DMS53 treated with DMSO at 0.1 percent for 48 hours (cell line): ENCODE data around the gene TBC1D32.
A peak's percentile ranks its signal among the peaks of the same experiment; 100 is the strongest.
"Not testable (repeated sequence)": the region's sequence is repeated elsewhere in the genome, so short reads cannot be mapped to it uniquely, and the experiment has no call there.

Experiments used
- DNase-seq: peaks from one replicate; lab custom pipeline; 2025; ENCODE audit not compliant: unreplicated experiment; lab: John Stamatoyannopoulos, UW

TBC1D32 gene, protein sequence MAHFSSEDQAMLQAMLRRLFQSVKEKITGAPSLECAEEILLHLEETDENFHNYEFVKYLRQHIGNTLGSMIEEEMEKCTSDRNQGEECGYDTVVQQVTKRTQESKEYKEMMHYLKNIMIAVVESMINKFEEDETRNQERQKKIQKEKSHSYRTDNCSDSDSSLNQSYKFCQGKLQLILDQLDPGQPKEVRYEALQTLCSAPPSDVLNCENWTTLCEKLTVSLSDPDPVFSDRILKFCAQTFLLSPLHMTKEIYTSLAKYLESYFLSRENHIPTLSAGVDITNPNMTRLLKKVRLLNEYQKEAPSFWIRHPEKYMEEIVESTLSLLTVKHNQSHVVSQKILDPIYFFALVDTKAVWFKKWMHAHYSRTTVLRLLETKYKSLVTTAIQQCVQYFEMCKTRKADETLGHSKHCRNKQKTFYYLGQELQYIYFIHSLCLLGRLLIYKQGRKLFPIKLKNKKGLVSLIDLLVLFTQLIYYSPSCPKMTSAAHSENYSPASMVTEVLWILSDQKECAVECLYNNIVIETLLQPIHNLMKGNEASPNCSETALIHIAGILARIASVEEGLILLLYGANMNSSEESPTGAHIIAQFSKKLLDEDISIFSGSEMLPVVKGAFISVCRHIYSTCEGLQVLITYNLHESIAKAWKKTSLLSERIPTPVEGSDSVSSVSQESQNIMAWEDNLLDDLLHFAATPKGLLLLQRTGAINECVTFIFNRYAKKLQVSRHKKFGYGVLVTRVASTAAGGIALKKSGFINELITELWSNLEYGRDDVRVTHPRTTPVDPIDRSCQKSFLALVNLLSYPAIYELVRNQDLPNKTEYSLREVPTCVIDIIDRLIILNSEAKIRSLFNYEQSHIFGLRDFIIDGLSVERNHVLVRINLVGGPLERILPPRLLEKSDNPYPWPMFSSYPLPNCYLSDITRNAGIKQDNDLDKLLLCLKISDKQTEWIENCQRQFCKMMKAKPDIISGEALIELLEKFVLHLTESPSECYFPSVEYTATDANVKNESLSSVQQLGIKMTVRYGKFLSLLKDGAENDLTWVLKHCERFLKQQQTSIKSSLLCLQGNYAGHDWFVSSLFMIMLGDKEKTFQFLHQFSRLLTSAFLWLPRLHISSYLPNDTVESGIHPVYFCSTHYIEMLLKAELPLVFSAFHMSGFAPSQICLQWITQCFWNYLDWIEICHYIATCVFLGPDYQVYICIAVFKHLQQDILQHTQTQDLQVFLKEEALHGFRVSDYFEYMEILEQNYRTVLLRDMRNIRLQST

DNA sequence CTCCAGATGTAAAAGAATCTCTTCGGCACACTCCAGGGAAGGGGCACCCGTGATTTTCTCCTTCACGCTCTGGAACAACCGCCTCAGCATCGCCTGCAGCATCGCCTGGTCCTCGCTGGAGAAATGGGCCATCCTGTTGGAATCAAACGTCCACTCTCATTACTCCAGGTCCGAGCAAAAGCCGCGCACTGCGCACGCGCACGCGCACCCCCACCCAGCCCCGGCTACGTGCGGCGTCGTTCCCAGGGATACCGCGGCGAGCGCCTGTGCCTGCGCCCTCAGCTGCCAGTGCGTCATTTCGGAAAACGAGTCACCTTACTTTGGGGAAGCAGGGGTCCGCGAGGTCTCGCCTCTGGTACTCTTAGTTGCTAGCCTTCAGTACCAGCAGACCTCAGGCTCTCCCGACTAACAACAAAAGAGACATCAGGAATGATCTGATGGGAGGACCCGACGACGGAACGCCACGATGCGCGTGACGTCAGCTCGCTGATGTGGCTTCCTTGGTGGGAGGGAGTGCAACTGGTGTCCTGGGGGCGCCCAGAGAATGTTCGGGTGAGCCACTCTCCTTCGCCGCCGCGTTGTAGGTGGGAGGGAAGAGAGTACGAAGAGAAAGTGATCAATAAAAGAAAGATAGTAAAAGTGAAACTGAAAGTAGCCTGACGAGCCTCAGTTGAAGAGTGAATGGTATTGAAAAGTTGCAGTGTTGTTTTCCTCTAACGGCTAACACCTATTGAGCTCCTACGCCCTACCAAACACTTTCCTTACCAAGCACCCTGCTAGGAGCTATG lies at the start of gene TBC1D32:
Gene TBC1D32 (minus strand): TSS at position 182 of the 788 bp plus-strand sequence. CDS start 50 bp downstream, at position 132.
- peak; percentile 72 for DNase-seq

DNA sequence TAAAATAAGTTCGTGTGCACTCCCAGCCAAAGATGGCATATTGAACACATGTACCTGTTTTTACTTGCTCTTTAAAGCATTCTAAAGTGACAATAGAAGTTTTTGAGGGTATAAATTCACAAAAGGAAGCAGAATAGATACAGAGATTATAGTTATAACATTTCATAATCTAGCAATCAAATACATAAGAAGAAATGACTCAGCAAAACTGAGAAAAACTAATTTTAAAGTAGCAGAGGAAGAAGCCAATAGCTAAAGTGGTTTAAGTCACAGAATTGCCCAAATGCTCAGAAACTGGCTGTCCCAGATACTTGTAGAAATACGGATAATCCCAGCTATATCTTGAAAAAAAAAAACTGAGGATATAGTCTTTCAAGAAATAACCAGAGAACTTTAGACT lies 49.2 kb upstream of the TBC1D32 start:
- no peak for DNase-seq

DNA sequence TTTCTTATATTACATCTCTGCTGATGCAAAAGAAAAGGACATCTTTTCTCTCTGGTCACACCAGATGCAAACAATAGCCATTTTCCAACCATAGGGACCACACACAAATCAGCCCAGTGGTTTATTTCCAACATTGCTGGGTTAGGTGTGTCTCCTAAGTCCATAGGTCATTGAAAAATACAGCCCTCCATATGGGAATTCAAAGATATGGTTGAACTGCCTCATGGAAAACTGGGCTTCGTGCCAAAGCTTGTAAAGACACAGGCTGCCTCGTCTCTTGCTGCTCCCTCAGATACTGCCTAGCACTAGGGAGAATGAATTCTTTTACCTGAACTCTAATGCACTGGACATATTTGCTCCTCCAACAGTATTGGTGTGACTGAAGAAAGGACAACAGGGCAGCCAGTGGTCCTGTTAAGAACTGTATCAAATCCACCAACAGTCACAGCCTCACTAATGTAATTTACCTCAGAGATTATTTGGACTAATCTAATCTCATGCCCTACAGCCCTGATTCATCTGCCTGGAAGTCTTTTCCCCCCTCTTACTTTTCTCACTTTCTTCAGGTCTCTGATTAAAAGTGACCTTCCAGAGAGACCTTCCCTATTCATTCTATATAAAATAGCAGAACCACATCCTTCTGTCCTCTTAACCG lies 48.3 kb upstream of the TBC1D32 start:
- DNase-seq, result no peak

DNA sequence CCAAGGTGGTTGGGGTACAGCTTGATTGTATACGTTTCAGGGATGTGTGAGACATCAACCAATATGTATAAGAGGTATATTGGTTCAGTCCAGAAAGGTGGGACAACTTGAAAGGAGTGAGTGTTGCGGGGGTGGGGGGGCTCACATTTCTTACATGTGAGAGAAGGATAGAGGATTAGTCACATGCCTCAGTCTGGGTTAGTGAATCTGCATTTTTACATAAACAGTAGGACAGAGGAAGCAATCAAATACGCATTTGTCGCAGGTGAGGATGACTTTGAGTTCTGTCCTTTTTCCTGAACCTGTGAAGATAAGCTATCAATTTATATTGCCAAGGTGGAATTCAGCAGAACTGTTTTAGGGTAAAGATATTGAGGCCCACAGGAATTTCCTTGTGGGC lies 42.1 kb upstream of the TBC1D32 start:
- DNase-seq, result no peak

DNA sequence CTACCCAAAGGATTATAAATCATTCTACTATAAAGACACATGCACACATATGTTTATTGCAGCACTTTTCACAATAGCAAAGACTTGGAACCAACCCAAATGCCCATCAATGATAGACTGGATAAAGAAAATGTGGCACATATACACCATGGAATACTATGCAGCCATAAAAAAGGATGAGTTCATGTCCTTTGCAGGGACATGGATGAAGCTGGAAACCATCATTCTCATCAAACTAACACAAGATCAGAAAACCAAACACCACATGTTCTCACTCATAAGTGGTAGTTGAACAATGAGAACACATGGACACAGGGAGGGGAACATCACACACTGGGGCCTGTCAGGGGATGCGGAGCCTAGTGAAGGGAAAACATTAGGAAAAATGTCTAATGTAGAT lies 39.9 kb upstream of the TBC1D32 start:
- DNase-seq, result not testable (repeated sequence)

DNA sequence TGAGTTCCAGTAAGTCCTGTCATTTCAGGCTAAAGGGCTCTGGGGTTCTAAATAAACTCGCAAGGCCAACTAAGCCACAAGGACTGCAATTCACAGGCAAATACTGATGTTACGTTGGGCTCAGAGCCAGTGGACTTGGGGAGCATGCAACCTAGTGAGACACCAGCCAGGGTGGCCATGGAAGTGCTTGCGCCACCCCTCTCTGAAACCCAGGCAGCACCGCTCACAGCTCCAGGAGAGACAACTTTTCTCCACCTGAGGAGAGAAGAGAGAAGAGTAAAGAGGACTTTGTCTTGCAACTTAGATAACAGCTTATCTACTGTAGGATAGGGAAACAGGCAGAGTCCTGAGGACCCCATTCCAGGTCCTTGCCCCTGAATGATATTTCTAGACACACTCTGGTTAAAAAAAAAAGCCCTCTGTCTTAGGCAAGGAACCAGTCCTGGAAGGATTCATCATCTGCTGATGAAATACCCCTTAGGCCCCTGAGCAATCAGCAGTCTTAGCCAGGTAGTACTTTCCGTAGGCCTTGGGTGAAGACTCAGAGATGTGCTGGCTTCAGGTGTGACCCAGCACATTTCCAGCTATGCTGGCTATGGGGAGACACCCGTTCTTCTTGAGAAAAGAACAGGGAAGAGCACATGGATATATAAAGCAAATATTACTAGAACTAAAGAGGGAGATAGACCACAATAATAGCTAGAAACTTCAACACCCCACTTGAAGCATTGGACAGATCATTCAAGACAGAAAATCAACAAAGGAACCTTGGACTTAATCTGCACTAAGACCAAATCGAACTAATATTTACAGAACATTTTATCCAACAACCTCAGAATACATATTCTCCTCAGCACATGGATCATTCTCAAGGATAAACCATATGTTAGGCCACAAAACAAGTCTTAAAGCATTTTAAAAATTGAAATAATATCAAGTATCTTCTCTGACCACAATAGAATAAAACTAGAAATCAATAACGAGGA lies 31.5 kb upstream of the TBC1D32 start:
- DNase-seq, result no peak

DNA sequence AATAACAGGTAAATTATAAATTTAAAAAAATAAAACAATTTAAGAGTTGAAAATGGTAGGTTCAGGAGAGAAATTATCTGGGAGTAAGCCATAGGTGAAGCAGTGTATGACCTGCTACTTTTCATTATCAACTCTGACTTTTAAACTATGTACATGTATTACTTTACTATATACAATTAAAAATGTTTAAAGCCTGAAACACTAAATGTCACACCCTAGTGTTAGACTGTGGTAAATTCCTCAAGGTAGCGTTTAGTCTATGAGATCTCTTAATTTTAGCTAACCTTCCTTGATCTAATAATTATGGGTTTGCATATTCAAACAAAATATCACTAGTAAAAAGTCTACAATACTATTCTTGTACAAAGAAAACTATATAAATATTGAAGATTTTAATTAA lies 22.3 kb upstream of the TBC1D32 start:
- no peak for DNase-seq

DNA sequence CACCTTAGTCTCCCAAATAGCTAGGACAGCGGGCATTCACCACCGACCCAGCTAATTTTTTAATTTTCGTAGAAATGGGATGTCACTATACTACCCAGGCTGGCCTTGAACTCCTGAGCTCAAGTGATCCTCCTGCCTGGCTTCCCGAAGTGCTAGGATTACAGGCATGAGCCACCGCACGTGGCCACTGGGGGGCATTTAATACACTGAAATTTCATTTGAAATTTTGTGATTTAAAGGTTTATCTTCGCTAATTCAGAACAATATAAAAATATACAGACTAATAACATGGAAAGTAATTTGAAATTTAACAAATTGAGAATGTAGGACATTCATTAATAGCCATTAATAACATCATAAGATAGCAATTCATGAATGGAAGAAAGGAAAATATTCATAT lies 20.5 kb upstream of the TBC1D32 start:
- DNase-seq, result no peak

DNA sequence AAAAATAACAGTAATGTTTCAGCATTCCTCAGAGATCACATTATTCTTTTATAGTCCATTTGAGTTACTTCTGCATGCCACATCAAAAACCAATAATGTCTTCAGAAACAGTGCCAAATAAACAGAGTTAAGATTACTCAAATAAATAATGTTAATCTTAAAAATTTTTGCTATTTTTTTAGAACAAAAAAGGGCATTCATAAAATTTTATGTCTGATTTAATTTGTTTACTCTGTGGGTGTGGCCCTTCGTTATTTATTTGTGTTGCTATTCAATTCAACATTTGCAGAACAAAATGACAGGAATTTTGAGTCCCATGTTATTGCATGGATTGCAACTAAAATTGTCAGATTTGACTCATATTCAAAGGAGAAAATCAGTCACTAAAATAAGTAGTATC lies 18.7 kb upstream of the TBC1D32 start:
- no peak for DNase-seq

DNA sequence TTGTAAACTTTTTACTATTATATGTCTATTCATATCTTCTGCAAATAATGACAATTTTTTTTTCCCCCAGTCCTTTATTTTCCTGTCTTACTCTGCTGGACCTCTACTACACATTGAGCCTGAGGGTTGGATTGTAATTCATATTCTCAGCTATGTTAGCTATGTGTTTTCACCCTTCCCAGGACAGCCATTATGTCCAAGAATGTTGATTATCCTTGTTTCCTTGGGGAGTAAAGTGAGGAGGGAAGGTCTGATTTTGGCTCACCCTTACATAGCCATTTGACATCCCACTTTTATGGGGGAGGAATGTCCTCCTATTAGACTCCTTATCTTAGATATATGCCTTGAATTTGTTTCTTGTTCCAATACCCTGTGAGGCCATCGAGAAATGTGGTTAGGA lies 17.6 kb upstream of the TBC1D32 start:
- no peak for DNase-seq

DNA sequence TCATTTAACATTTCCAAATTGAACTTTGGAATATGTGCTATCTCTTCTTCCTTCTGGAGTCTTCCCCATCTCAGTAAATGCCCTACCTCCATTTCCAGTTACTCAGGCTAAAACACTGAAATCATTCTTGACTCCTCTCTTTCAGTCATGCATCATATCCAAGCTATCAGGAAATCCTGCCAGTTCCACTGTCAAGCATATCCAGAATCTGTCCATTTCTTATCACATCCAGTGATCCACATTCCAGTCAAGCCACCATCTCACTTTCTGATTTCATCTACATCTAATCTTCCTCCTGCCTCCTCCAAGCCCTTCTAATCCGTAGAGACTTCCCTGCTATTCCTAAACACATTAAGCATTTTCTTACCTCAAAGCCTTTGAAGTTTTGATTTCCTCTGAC lies 15.3 kb upstream of the TBC1D32 start:
- no peak for DNase-seq

DNA sequence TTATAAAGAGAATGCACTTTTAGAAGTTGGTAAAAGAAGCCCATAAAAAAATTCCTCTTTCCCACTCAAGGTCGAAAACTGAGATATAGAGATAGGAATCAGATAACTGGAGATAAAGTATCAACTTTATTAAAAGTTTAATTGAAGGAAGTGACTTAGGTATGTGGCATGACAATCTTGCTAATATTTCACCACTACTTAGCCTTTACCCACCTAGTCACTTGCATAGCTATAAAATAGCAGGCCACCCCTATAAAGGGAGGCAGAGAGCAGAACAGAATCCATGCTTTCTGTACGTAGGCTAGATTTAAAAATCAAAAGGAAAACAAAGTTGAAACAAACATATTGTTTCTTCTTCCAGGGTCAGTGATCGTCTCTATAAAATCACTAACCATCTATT lies 13.2 kb upstream of the TBC1D32 start:
- DNase-seq, result no peak

DNA sequence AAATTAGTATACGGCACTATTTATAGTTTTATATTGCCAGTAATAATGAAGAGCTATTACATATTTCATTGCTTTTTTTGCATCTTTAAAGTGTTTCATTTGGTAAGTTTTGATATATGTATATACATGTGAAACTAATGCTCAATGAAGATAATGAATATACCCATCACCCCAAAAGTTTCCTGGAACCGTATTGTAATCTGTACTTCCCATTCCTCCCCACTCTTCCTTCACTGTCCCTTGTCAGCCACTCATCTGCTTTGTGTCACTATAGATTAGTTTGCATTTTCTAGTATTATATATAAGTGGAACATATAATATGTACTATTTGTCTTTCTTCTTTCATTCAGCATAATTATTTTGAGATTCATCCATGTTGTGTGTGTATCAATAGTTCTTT lies 10.3 kb upstream of the TBC1D32 start:
- DNase-seq, result no peak

DNA sequence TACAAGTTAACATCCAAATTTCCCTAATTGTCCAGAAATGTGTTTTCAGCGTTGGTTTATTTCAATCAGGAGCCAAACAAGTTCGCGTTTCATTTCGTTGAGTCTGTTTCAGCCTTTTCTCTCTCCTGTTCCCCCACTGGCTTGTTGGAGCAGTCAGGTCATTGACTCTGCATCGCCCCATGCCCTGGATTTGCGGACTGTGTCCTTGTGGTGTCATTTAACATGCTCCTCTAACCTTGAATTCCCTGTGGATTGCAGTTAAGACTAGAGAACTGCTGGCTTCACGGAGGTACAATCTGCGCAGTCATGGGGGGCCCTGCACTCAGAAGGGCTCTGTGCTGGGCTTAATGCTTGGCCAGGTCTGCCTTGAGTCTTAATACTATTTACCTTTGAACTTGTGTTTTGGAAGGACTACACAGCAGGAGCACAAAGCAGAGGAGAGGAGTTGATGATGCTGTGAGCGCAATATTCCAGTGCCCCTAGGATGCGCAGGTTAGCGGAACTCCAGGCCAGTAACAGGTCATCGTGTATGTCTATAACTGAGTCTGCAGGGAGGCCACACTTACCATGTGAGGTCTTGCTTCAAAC lies 5.5 kb upstream of the TBC1D32 start:
- no peak for DNase-seq

DNA sequence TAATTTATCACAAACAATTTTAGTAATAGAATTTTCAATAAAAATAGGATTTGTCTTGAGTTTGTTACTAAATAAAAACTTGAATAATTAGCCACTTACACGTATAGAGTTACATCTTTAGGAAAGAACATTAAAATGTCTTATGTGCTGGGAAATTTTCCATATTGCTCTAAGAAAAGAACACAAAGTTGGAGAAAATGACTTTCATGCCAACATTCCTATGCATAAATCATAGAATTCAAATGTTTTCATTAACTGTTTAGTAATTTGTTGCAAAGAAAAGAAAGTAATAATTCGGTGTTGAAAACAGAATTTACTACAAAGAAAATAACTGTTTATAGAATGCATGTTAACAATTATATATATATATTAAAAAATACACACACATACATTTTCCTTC lies 4.7 kb upstream of the TBC1D32 start:
- no peak for DNase-seq

DNA sequence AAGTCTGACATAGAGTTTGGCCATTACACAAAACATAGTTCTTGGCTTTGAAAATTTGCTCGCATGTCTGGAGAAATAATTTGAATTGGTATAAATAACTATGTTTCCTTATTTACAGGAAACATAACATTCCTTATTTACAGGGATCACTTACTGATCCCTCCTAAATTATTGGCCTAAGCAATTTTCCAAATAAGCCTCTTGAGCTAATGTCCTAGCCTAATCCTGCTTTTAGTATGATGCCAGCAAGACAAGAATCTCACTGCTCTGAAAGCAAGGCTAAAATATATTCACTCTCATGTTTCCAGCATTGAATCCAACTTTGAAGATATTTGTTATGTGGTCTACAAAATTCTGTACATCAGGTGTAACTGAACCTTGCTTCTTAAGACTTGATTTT lies 4.1 kb upstream of the TBC1D32 start:
- no peak for DNase-seq

DNA sequence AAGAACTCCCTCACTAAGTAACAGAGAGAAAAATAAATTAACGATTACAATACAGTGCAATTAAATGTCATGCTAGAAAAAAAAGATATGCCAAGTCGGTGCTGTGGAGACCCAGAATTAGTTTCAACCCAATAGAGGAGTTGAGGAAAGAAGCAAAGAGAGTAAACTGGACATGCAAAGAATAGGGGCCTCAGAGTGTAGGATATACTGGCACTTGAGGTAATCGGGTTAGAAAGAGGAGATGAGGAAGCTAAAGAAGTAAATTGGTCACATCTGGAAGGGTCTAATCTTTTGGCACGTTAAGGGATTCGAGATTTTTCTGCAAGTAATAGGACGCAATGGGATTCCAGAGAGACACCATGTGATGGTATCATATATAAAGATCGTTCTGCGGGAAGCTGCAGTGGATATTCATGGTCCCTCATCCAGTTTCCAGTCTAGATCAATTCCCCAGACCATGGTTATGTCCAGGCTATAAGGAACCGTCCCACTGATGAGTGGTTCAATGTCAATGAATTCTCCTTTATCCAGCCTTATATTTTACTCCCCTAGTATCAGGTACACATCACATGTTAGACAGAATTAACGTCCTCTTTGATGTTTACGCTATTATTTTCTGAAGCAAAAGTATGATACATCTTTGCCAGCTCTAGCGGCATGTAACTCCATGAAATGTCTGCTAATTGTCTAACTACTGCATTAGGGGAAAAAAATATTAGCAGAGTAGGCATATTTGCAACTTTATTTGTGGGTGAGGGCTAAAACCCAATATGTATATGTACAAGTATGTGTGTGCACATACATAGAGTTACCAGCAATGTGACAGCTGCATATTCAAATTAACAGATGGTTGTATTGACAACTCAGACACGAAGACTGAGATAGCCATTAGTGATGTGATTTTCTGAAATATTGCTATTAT lies 1.1 kb upstream of the TBC1D32 start:
- peak; percentile 12 for DNase-seq
